K562 (cell line): Measurements from ENCODE around the gene PCBP3. TPM values are rescaled to one million over a fixed set of nuclear protein-coding genes. Genes with fewer than 3 reads are reported as not detected.

Experiments
- ATAC-seq: fragments of 200-7000 bp; cut with Tn5 transposase; 3 replicates; pipeline ENCODE4 v1.9.1; 2020; ENCODE audit warnings: moderate library complexity
- BruUV-seq: library from RNA; stranded (reverse); fragments of 400-500 nt; replicated peaks from 2 replicates; lab custom pipeline; 2021; lab: Mats Ljungman, UMichigan
- CTCF ChIA-PET: fragments of 300-600 bp; formaldehyde crosslinking; extraction: SDS; loops from one replicate; lab custom pipeline; 2021; ENCODE audit warnings: low intra/inter-chr PET ratio; lab: Yijun Ruan, JAX
- POLR2A ChIA-PET: fragments of 300-600, 350-650 bp; sonication (Branson Sonifier 250); formaldehyde crosslinking; extraction: SDS; loops from one replicate; lab custom pipeline; 2021; ENCODE audit warnings: antibody characterized with exemption, inconsistent platforms; lab: Yijun Ruan, JAX
- DNase-seq, 4 experiments: peaks; one replicate each; pipeline versions ENCODE4 v3.0.0 to v3.0.0-alpha.2; 2011 to 2018; ENCODE audit warnings: low spot score in 3 of 4, mixed read lengths in 3 of 4; ENCODE audit errors: extremely low read depth in 1 of 4
- FAIRE-seq: peaks from 2 replicates; lab custom pipeline; 2011; peaks lifted over from hg19 to GRCh38; lab: Jason Lieb, UNC
- H2AFZ ChIP-seq: 2 replicates; pipeline ENCODE4 v1.6.0; 2011; ENCODE audit warnings: low read depth, low read length, control low read depth, inconsistent platforms
- H3K27ac ChIP-seq: fragments of 200-600 bp; 3 replicates; pipeline ENCODE4 v1.8.0; 2011; ENCODE audit warnings: low read depth, mild to moderate bottlenecking, control low read depth, inconsistent platforms, low read length, moderate library complexity, mixed read lengths; ENCODE audit errors: extremely low read depth
- H3K27me3 ChIP-seq, 2 experiments: fragments of 300-600 bp in 1 of 2; 2 replicates in 1 of 2; 3 replicates in 1 of 2; pipeline versions ENCODE4 v1.6.0 to v1.8.0; 2011; ENCODE audit warnings: inconsistent platforms in 2 of 2, low read length in 2 of 2, mild to moderate bottlenecking in 1 of 2, mixed read lengths in 1 of 2, moderate library complexity in 1 of 2; ENCODE audit not compliant: control insufficient read depth in 2 of 2, insufficient read depth in 2 of 2
- H3K36me3 ChIP-seq: fragments of 300-600 bp; 3 replicates; pipeline ENCODE4 v1.8.0; 2011; ENCODE audit warnings: mild to moderate bottlenecking, low read length, inconsistent platforms; ENCODE audit not compliant: control insufficient read depth, insufficient read depth
- H3K4me1 ChIP-seq, 2 experiments: fragments of 200-600 bp in 1 of 2; replicated peaks in 1 of 2; 2 replicates in 1 of 2; 3 replicates in 1 of 2; pipeline versions ENCODE4 v1.5.1 to v1.8.0; 2011; ENCODE audit warnings: inconsistent platforms in 2 of 2, low read length in 2 of 2, mild to moderate bottlenecking in 1 of 2, mixed read lengths in 1 of 2, moderate library complexity in 1 of 2; ENCODE audit not compliant: control insufficient read depth in 2 of 2, insufficient read depth in 2 of 2
- H3K4me2 ChIP-seq: 2 replicates; pipeline ENCODE4 v1.6.1; 2011; ENCODE audit warnings: low read length, control low read depth, inconsistent platforms, mixed read lengths; ENCODE audit not compliant: insufficient read depth
- H3K4me3 ChIP-seq: fragments of 200-600 bp; sonication (generic), shearing (Covaris generic); 2 replicates; pipeline ENCODE4 v1.5.1; 2016; ENCODE audit warnings: control low read depth, inconsistent platforms
- H3K79me2 ChIP-seq: fragments of 200-600 bp; 3 replicates; pipeline ENCODE4 v1.8.0; 2011; ENCODE audit warnings: low read length, inconsistent platforms; ENCODE audit not compliant: control insufficient read depth, insufficient read depth
- H3K9ac ChIP-seq, 2 experiments: 2 replicates each; pipeline versions ENCODE4 v1.6.0 to v1.6.1; 2011; ENCODE audit warnings: low read depth in 2 of 2, low read length in 2 of 2, control low read depth in 1 of 2, inconsistent platforms in 1 of 2, mild to moderate bottlenecking in 1 of 2, mixed read lengths in 1 of 2; ENCODE audit not compliant: insufficient read depth in 1 of 2
- H3K9me1 ChIP-seq: one replicate; pipeline ENCODE4 v1.6.0; 2011; ENCODE audit warnings: inconsistent platforms, mild to moderate bottlenecking, low read length, moderate library complexity; ENCODE audit not compliant: control insufficient read depth, insufficient read depth
- H3K9me3 ChIP-seq: replicated peaks from 2 replicates; pipeline ENCODE4 v1.5.1; 2011; ENCODE audit warnings: low read depth, low read length, inconsistent platforms; ENCODE audit not compliant: control insufficient read depth, insufficient read depth
- H4K20me1 ChIP-seq: replicated peaks from 2 replicates; pipeline ENCODE4 v1.6.1; 2011; ENCODE audit warnings: low read length, inconsistent platforms, mixed read lengths; ENCODE audit not compliant: control insufficient read depth, insufficient read depth
- DDX20 ChIP-seq: fragments of 450-650 bp; IDR thresholded peaks from 2 replicates; pipeline ENCODE4 v1.6.1; 2016; ENCODE audit warnings: missing genetic modification characterization, low read depth, mild to moderate bottlenecking, missing compliant biosample characterization, moderate library complexity
- DLX4 ChIP-seq: fragments of 250-450 bp; sonication (Bioruptor Pico); IDR thresholded peaks from 2 replicates; pipeline ENCODE4 v1.6.1; 2021; ENCODE audit warnings: mild to moderate bottlenecking
- HDAC8 ChIP-seq: fragments of 450-650 bp; IDR thresholded peaks from 2 replicates; pipeline ENCODE4 v1.6.1; 2016; ENCODE audit warnings: mild to moderate bottlenecking, missing genetic modification characterization, moderate library complexity, missing compliant biosample characterization
- NUFIP1 ChIP-seq: fragments of 450-650 bp; IDR thresholded peaks from 2 replicates; pipeline ENCODE4 v1.6.1; 2018; ENCODE audit not compliant: partially characterized antibody
- RCOR1 ChIP-seq, 2 experiments: IDR thresholded peaks; 2 replicates each; pipeline ENCODE4 v1.6.1; 2012; ENCODE audit warnings: low read depth in 2 of 2, low read length in 2 of 2, borderline replicate concordance in 1 of 2, improper control_type of control experiment in 1 of 2
- SP2 ChIP-seq: IDR thresholded peaks from 2 replicates; pipeline ENCODE4 v1.6.1; 2011; ENCODE audit warnings: mild to moderate bottlenecking, low read depth, low read length, moderate library complexity; ENCODE audit not compliant: poor library complexity, severe bottlenecking; ENCODE audit errors: extremely low read depth
- XRCC3 ChIP-seq: fragments of 450-650 bp; IDR thresholded peaks from 2 replicates; pipeline ENCODE4 v1.6.1; 2017; ENCODE audit warnings: mild to moderate bottlenecking, moderate library complexity
- ZC3H11A ChIP-seq: IDR thresholded peaks from 2 replicates; pipeline ENCODE4 v1.6.1; 2012; ENCODE audit warnings: low read depth, low read length, improper control_type of control experiment
- ZNF408 ChIP-seq: fragments of 250-450 bp; sonication (Bioruptor Pico); IDR thresholded peaks from 2 replicates; pipeline ENCODE4 v1.4.0; 2020; ENCODE audit warnings: low read depth, mild to moderate bottlenecking, moderate library complexity
- WGBS: fragments of 100-300 bp; shearing (Covaris generic); methylation state at CpG from one replicate; pipeline ENCODE4 v1.1.6; 2016; ENCODE audit warnings: low coverage, mixed read lengths; ENCODE audit not compliant: insufficient coverage; ENCODE audit errors: missing lambda C conversion rate; 5-methylcytosine and 5-hydroxymethylcytosine counted together
- in situ Hi-C: fragments of 300-500 bp; cut with MboI; formaldehyde crosslinking; loops from 4 replicates; pipeline ENCODE4 v1.15.0; 2018; ENCODE audit warnings: inconsistent platforms, mixed read lengths
- intact Hi-C: fragments of 100-400 bp; cut with micrococcal nuclease; formaldehyde crosslinking; loops from 2 replicates; pipeline ENCODE4 v1.14.2; 2022
- polyA plus RNA-seq, 8 experiments: library from polyadenylated mRNA; depleted of rRNA in 4 of 8; stranded (reverse) in 5 of 8; unstranded in 3 of 8; fragments of >200 nt; fragmentation: Nextera tagmentation in 2 of 8; fragmentation: Illumina TruSeq in 1 of 8; extraction: Ambion mirVana in 2 of 8; extraction: Trizol in 1 of 8; gene quantifications; 2 replicates each; pipeline versions ENCODE4 v1.2.1 to v1.2.3, GENCODE V29; 2011 to 2014; ENCODE audit warnings: inconsistent platforms in 1 of 8, missing spikeins in 1 of 8
- total RNA-seq, 7 experiments: library from RNA; depleted of rRNA in 6 of 7; stranded (reverse); fragments of >200 nt in 6 of 7; fragmentation: Illumina TruSeq in 2 of 7; extraction: Trizol in 2 of 7; gene quantifications; 2 replicates each; pipeline versions ENCODE4 v1.2.1 to v1.2.3, GENCODE V29; 2011 to 2021; ENCODE audit warnings: low replicate concordance in 1 of 7

Gene PCBP3
- total and polyA plus RNA-seq, 9 of the 15 experiments (the other 6 are each of a cell fraction or from before 2014, with no cell fraction given) = 0.18 TPM; not detected in 8

GRCh38 chr21:45637883-45638282 is 5.6 kb upstream of the PCBP3 start:
- no peak for TF ChIP-seq ZC3H11A
- TF ChIP-seq DDX20 (tag) = no peak
- no peak for TF ChIP-seq RCOR1 (IDR thresholded peaks at IDR 0.05; ENCODE audit: borderline replicate concordance in 1 of 2, low read depth in 2 of 2, low read length in 2 of 2)
- TF ChIP-seq ZNF408 (CRISPR knock-in tag) = no peak
- TF ChIP-seq, all 486 proteins: peak for 0
- H3K9me1 ChIP-seq = no peaks in the 10 kb centered on the region
- no peak overlapping the region for H3K9ac ChIP-seq
- no peaks in the 10 kb centered on the region for H3K79me2 ChIP-seq
- no peak overlapping the region for H3K27ac ChIP-seq
- no peak overlapping the region for H3K4me3 ChIP-seq
- intact Hi-C loops (no loop called here), in situ Hi-C loops (no loop called here)
- ChIA-PET POLR2A (interaction anchor here (0.6 to 1.7 kb wide), 2 partner anchors 46 to 1340 kb away, joined by 3 to 5 read pairs; no protein-coding TSS in a partner anchor), CTCF (no interaction called here)
- peaks cover 11% of the 10 kb centered on the region; the same call in 1 of the 2 replicates for H3K9me3 ChIP-seq
- no peak for FAIRE-seq
- no peak for DNase-seq
- no peaks in the 10 kb centered on the region for H4K20me1 ChIP-seq
- no peak overlapping the region for H2AFZ ChIP-seq
- no peaks in the 10 kb centered on the region for H3K36me3 ChIP-seq
- WGBS = 0% methylated on average over 13 of the region's 13 CpGs
- peaks cover 3 to 23% of the 10 kb centered on the region in 2 experiments; a peak in 4 of 5 replicates for H3K27me3 ChIP-seq
- no TSS peak for BruUV-seq
- H3K4me2 ChIP-seq = no peak overlapping the region
- ATAC-seq = no peak
- peaks cover 0 to 22% of the 10 kb centered on the region in 2 experiments; a peak in 1 of 5 replicates for H3K4me1 ChIP-seq

GRCh38 chr21:45638707-45639106 is 4.8 kb upstream of the PCBP3 start:
- intact Hi-C loops (no loop called here), in situ Hi-C loops (no loop called here)
- peaks cover 0 to 25% of the 10 kb centered on the region in 2 experiments; a peak in 2 of 5 replicates for H3K4me1 ChIP-seq
- POLR2A ChIA-PET = interaction anchor here (1.7 kb wide), 1 partner anchor 46 kb away, joined by 5 read pairs; no protein-coding TSS in a partner anchor
- H3K4me3 ChIP-seq = no peak overlapping the region
- H3K36me3 ChIP-seq = no peaks in the 10 kb centered on the region
- TF ChIP-seq HDAC8 (no peak), SP2 (no peak), DLX4 (no peak), NUFIP1 (no peak), XRCC3 (no peak)
- H3K9me1 ChIP-seq = no peaks in the 10 kb centered on the region
- H4K20me1 ChIP-seq = no peaks in the 10 kb centered on the region
- no peak overlapping the region for H3K9ac ChIP-seq
- no peak overlapping the region for H3K4me2 ChIP-seq
- H3K27me3 ChIP-seq = peaks cover 3 to 23% of the 10 kb centered on the region in 2 experiments; a peak in 4 of 5 replicates
- no peaks in the 10 kb centered on the region for H3K79me2 ChIP-seq
- FAIRE-seq (no peak), ATAC-seq (no peak), DNase-seq (no peak)
- 0% methylated on average over 8 of the region's 8 CpGs for WGBS
- no peak overlapping the region for H2AFZ ChIP-seq
- H3K27ac ChIP-seq = no peak overlapping the region
- BruUV-seq = no TSS peak
- CTCF ChIA-PET = no interaction called here
- peaks cover 11% of the 10 kb centered on the region; the same call in 1 of the 2 replicates for H3K9me3 ChIP-seq
